Pancreas (tissue), 10 donors: ENCODE data around the gene HOXB5. TPM values are rescaled to one million over a fixed set of nuclear protein-coding genes. Genes with fewer than 3 reads are reported as not detected.

Experiments
- ATAC-seq, 4 donors: fragments of 200-7000 bp; cut with Tn5 transposase; one replicate each; pipeline versions ENCODE4 v1.8.0 to v1.9.1; 2020; ENCODE audit warnings: mild to moderate bottlenecking in 4 of 4, moderate library complexity in 4 of 4
- DNase-seq, 6 donors: peaks; one replicate each; pipeline ENCODE4 v3.0.0-alpha.2; 2020
- FAIRE-seq: peaks from 2 replicates; lab custom pipeline; 2012; peaks lifted over from hg19 to GRCh38; lab: Jason Lieb, UNC
- H3K27ac ChIP-seq, 4 donors: fragments of 200-600 bp; sonication (generic); 1 replicate in 3 of 4; 2 replicates in 1 of 4; pipeline versions ENCODE4 v1.5.0 to v1.8.0; 2020
- H3K27me3 ChIP-seq, 4 donors: fragments of 200-600 bp; one replicate each; pipeline ENCODE4 v1.8.0; 2021
- H3K36me3 ChIP-seq, 3 donors: fragments of 200-600 bp; sonication (generic) in 1 of 3; one replicate each; pipeline versions ENCODE4 v1.5.0 to v1.8.0; 2020 to 2021
- H3K4me1 ChIP-seq, 3 donors: fragments of 200-600 bp; one replicate each; pipeline ENCODE4 v1.8.0; 2021
- H3K4me3 ChIP-seq, 4 donors: fragments of 200-600 bp; sonication (generic) in 2 of 4; one replicate each; pipeline versions ENCODE4 v1.5.0 to v1.8.0; 2020 to 2021
- H3K9me3 ChIP-seq, 4 donors: fragments of 200-600 bp; one replicate each; pipeline ENCODE4 v1.8.0; 2021
- WGBS, 2 donors: extraction: QIAGEN DNeasy Blood & Tissue Kit; methylation state at CpG; one replicate each; pipeline ENCODE4 v1.1.7; 2013; 5-methylcytosine and 5-hydroxymethylcytosine counted together
- intact Hi-C, 3 donors: fragments of 100-400 bp; cut with DNase I; formaldehyde crosslinking; loops; one replicate each; pipeline versions ENCODE4 v1.11.1 to v1.14.2; 2022
- polyA plus RNA-seq, 2 donors: library from polyadenylated mRNA; stranded (reverse); fragments of 200-250 nt; gene quantifications; one replicate each; pipeline ENCODE4 v1.2.3, GENCODE V29; 2013
- total RNA-seq, 6 donors: library from RNA; stranded (reverse); fragmentation: NEBNext Ultra II Directional in 4 of 6; extraction: Animal tissue kit (Norgen Biotek cat#: 25700) in 4 of 6; gene quantifications; one replicate each; pipeline versions ENCODE4 v1.2.1 to v1.2.4, GENCODE V29; 2021 to 2023
- TF ChIP-seq, protein P1 (sequence below), 4 donors: fragments of 200-600 bp; sonication (generic) in 3 of 4; IDR thresholded peaks; one replicate each; pipeline versions ENCODE4 v1.5.0 to v1.8.0; 2021; ENCODE audit warnings: antibody characterized with exemption in 4 of 4
- donor health status: healthy with polysubstance abuse.
- donor health status: DM: no; HTN: no; CAD: no; lungs with moderate emphysema.
- donor health status: DM: no; HTN: no; CAD: no.
- donor health status: control.
- donor health status: control.
- donor health status: Bipolar disorder and iron deficiency.
- donor health status: DM: yes; HTN: yes; CAD: no.
- donor health status: DM: no; HTN: no; CAD: no.
- donor health status: DM: no; HTN: no; CAD: no.
- donor health status: DM: yes; HTN: yes; CAD: no.

HOXB5 gene
- total and polyA plus RNA-seq, 8 donors = 0.19 to 1.0 (median 0.38) TPM

DNA sequence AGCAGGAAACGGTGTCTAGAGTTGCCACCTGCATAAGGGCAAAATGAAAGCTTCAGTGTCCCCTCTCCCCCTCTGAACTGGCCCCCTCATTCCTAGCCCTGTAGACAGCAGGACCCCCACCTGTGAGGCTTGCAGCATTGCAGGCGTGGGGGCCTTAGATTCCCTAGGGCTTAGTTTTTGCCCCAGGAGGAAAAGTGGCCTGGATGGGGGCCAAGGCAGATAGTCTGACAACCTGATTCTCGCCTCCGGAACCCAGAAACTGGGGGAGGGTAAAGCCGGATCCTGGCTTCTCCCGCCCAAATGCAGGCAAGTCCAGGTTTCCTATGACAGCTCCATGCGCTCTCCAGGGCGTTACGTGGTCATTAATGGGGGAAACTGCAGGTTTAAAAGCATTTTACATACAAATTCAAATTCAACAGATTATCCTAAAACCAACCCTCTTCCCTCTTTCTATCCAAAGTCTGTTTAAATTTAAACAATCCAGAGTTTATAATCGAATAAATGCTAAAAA lies 11.9 kb upstream of the HOXB5 start:
- TF ChIP-seq, protein P1, sequence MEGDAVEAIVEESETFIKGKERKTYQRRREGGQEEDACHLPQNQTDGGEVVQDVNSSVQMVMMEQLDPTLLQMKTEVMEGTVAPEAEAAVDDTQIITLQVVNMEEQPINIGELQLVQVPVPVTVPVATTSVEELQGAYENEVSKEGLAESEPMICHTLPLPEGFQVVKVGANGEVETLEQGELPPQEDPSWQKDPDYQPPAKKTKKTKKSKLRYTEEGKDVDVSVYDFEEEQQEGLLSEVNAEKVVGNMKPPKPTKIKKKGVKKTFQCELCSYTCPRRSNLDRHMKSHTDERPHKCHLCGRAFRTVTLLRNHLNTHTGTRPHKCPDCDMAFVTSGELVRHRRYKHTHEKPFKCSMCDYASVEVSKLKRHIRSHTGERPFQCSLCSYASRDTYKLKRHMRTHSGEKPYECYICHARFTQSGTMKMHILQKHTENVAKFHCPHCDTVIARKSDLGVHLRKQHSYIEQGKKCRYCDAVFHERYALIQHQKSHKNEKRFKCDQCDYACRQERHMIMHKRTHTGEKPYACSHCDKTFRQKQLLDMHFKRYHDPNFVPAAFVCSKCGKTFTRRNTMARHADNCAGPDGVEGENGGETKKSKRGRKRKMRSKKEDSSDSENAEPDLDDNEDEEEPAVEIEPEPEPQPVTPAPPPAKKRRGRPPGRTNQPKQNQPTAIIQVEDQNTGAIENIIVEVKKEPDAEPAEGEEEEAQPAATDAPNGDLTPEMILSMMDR (IDR thresholded peaks at IDR 0.05) = no peak
- H3K27me3 ChIP-seq = peaks cover 0 to 89% (median 19%) of the 10 kb centered on the region in 4 donors
- no peak for FAIRE-seq
- ATAC-seq = no peak
- no peak for DNase-seq
- H3K4me1 ChIP-seq = peaks cover 0 to 10% (median 0%) of the 10 kb centered on the region in 3 donors
- H3K9me3 ChIP-seq = no peaks in the 10 kb centered on the region
- H3K27ac ChIP-seq = no peak overlapping the region
- intact Hi-C loops = no loop called here
- no peak overlapping the region for H3K4me3 ChIP-seq
- no peaks in the 10 kb centered on the region for H3K36me3 ChIP-seq
- 22 to 25% methylated on average over 10 of the region's 10 CpGs for WGBS, 2 donors

DNA sequence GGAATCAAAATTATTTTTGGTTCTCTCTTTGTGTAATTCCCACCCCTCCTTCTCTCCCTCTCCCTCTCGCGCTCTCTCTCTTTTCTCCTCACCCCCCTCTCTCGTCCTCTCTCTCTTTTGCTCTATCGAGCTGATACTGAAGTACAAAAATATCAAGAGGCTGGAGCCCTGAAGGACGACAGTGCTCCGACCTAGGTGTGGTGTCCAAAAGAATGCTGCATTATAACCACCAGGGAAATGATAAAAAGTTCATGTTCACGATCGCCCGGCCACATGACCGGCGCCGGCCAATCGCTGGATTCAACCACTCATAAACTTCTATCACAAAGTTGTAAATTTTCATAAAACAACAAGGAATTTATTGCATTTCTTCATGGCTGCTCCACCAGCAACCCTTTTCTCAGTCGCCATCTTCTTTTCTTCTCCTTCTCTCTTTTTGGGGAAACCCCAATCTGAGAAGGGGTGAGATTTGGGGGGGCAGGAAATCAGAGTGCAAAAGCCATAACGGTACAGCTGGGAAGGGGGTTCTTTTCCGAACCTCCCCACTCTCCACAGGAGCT lies 11.3 kb upstream of the HOXB5 start, which contains the start of gene HOXB6:
TSS of gene HOXB6 (minus strand) at position 217 of the 560 bp plus-strand sequence. CDS start 6,836 bp downstream, outside the sequence.
- 15% methylated on average over 16 of the region's 16 CpGs for WGBS, 2 donors
- Histone ChIP-seq H3K36me3 (no peaks in the 10 kb centered on the region), H3K9me3 (no peaks in the 10 kb centered on the region), H3K4me3 (peak within 1 kb of the TSS in 1 of 4 donors; percentile 10), H3K4me1 (peaks cover 0 to 6% (median 0%) of the 10 kb centered on the region in 3 donors), H3K27me3 (peaks cover 0 to 90% (median 19%) of the 10 kb centered on the region in 4 donors), H3K27ac (no peak within 1 kb of the TSS)
- ATAC-seq (no peak), FAIRE-seq (no peak), DNase-seq (no peak)
- TF ChIP-seq, protein P1 (IDR thresholded peaks at IDR 0.05) = no peak
- intact Hi-C loops = no loop called here

DNA sequence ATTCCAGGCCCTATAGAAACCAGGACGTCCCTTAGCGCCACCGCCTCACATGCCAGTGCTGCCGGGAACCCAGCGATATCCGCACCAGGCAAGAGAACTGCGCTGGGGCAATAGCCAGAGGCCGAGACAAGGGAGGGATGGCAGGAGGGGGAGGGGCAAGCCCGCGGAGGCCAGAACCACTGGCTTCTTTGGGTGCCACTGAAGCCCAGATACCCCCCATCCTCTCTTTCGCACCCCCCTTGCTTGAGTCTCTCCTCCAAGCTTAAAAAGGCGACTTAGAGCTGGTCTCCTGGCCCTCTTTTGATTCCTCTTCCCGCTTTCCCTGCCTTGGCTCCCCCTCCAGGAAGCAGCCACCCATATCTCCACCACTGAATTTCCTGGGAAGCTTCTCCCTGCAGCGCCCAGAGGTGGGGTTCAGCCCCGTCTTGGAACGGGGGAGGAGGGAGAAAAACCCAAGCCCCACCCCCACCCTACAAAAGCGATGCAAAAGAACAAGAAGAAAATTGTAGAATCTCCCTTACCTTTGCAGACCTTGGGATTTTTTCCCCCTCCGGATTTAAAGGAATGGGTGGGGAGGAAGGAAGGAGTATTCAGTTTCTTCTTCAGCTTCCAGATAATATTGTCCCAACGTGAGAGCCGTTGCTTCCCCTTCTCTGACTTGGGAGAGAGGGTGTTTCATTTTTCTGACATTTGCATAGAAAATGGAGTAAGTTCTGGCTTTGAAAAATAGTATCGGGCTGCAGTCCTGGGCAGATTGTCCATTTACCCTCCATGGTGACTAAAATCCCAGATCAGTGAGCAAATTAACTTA lies 10.6 kb upstream of the HOXB5 start:
- 8 to 9% methylated on average over 18 to 21 of the region's 21 CpGs for WGBS, 2 donors
- DNase-seq (no peak), FAIRE-seq (no peak), ATAC-seq (peak in 1 of 4 donors; percentile 46)
- TF ChIP-seq, protein P1 (IDR thresholded peaks at IDR 0.05) = no peak
- no peak overlapping the region for H3K27ac ChIP-seq
- peaks cover 0 to 6% (median 0%) of the 10 kb centered on the region in 3 donors for H3K4me1 ChIP-seq
- H3K9me3 ChIP-seq = no peaks in the 10 kb centered on the region
- H3K36me3 ChIP-seq = no peaks in the 10 kb centered on the region
- peak overlapping the region in 1 of 4 donors; percentile 10 for H3K4me3 ChIP-seq
- intact Hi-C loops = no loop called here
- H3K27me3 ChIP-seq = peaks cover 0 to 90% (median 19%) of the 10 kb centered on the region in 4 donors

DNA sequence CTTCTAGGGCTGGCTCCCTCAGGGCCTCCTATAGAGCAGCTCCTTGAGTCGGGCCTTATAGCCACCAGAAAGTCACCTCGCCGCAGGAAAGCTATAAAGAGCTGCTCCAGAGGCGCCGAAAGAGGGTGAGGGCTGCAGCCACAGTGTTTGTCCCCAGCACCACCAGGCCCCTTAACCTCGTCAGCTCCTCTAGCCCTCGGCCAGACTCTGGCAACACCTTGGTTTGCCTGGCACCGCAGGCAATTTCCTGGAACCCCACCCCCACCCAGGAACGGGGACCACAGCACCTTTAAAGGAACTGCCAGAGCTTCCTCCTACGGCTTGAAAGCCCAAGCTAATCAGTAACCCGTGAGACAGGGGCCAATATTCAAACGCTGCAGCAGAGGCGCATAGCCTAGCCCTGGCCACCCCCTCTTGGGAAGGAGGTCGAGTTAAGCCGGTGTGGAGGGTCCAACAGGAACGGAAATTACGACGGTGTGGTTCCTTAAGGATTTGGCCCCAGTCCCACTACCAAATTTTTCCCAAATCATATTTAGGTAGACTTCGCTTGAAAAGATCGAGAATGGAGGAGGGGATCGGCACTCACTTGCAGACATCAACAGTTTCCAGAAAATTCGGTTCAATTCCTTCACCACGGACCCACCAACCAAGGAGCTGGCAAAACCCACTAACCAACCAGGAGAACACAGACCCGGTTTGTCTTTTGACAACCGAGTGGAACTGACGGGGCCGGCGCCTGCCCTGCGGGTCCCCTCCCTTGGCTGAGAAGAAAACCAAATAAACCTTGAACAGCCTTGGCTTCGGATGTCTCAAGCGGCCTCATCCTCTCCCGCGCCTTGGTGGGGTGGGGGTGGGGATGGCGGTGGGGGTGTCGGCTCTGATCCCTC lies 8.2 kb upstream of the HOXB5 start:
- peak; percentile 38 to 63 (median 50) for ATAC-seq
- FAIRE-seq = no peak
- no peaks in the 10 kb centered on the region for H3K9me3 ChIP-seq
- TF ChIP-seq, protein P1 (IDR thresholded peaks at IDR 0.05) = no peak
- no peaks in the 10 kb centered on the region for H3K36me3 ChIP-seq
- intact Hi-C loops = no loop called here
- no peak overlapping the region for H3K4me3 ChIP-seq
- H3K27me3 ChIP-seq = peaks cover 0 to 91% (median 14%) of the 10 kb centered on the region in 4 donors
- peaks cover 0 to 6% (median 0%) of the 10 kb centered on the region in 3 donors for H3K4me1 ChIP-seq
- H3K27ac ChIP-seq = no peak overlapping the region
- DNase-seq = no peak
- WGBS, 2 donors = 11 to 14% methylated on average over 35 of the region's 35 CpGs
